Mammary microvascular endothelial cell (primary cell): ENCODE measurements around the gene RBM39. TPM values are rescaled to one million over a fixed set of nuclear protein-coding genes. Genes with fewer than 3 reads are reported as not detected.

Experiments used
- total RNA-seq: library from RNA; depleted of rRNA; stranded (reverse); fragments of >200 nt; gene quantifications from 2 replicates; pipeline ENCODE4 v1.2.3, GENCODE V29; 2015

The RBM39 gene
- total RNA-seq = 126 and 135 TPM in 2 replicates

DNA sequence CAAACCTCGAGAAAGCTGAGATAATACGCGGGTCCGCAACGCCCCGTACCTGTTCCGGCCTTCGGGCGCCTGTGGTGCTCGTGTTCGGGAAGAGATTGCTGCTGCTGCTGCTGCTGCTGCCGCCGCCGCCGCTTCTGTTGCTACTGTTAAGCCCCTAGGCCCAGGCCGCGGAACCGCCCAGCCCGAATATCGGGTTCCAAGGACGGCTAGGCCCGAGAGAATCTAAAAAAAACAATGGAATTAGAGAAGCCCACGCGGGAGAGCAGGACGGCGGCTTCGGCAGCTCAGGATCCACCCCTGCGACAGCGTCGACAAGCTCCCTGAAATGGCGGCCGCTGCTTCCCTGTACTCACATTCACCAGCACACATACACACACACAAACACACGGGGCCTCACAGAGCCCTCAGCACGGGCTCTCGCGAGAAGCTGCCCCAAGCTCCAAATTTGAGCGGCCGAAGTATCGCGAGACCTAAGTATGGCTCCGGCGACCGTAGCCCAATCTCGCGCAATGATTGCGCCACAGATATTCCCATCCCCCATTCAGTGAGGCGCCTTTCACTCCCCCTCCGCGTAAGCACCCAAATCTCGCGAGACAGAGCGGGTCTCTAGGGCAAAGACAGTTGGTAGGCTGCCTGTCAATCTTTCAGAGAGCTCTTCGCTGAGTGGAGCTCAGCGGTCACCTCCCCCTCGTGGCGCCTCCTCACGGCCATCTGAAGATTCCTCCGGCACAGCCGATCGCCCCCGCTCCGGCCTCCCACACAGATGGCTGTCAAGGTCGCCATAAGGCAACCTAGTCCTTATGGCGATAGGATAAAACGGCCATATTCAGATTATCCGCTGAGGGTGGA is at the start of gene RBM39:
RBM39 (minus strand) TSS at position 369 of the 849 bp plus-strand sequence. CDS start 1,386 bp downstream, outside the sequence.

DNA sequence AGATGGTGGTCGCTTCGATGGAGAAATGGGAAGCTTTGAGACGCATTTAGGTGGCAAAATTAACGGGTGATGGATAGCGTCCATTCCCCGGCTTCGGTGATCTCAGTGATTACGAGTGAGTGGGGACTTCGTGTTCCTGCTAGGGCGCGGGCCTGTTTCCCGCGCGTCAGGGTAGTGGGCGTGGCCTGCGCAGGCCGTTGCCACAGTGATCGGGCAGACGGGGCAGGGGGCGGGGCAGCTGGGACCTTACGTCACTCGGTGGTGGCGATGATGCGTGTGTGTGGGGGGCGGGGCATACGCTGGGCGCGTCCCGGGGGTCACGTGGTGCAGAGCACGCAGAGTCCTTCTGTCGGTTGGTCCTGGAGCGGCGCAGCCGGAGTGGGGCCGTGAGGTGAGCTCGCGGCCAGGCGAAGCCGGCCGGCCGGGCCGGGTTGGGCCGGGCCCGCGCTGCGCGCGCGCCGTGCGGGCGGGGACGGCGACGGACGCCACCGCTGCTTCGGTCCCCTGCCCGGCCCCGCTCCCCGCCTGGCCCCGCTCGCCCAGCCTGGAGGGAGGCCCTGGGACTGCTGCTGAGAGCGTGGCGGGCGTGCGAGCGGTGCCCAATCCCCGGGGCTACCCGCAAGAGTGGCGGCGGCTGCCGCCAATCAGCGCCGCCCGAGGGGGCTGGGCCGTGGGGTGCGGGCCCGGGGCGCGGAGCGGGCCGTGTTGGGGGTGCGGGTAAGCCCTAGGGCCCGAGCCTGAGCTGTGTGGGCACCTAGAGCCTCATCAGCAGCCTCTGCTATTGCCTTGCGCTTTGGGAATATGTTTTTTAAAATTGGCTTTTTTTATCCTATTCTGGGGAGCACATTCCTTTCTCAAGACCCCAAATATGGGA is 29.9 kb upstream of the RBM39 start, which contains the start of gene PHF20:
PHF20 (plus strand) TSS at position 327 of the 874 bp plus-strand sequence. CDS start 29,508 bp downstream, outside the sequence.

DNA sequence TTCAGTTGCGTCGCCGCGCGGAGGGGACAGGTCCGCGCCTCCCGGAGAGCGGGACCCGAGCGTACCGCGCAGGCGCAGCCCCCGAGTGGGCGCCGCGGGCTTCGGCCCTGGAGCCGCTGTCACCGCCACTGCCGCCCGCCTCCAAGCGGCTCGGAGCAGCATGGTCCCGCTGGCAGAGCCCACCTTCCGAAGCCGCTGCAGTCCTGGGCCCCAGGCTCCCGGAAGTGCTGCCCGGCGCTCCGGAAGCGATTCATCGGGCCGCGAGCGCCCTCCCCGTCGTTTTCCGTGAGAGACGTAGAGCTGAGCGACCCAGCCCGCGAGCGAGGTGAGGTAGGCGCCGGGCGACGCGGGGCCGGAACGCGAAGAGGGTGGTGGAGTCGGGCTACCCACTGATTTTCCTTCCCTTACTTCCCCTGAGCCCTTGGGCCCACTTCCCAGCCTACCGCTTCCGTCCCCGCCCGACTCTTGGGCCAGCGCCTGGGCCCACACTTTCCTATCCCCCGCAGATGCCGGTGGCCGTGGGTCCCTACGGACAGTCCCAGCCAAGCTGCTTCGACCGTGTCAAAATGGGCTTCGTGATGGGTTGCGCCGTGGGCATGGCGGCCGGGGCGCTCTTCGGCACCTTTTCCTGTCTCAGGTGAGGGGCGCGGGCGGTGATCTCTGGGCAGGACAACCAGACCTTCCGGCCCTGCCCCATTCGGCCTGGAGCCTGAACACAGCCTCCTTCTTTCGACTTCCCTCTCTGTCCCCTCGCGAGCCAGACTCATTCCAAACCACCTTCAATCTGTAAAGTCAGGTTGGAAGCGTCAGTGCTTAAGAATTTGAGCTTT is 42.7 kb downstream of the RBM39 start, which contains the start of the genes NFS1 and ROMO1:
NFS1 (minus strand) TSS at position 226 of the 830 bp plus-strand sequence; CDS start at position 162, 64 bp downstream.
ROMO1 (plus strand) TSS at position 279 of the 830 bp plus-strand sequence; CDS start at position 507, 228 bp downstream.

DNA sequence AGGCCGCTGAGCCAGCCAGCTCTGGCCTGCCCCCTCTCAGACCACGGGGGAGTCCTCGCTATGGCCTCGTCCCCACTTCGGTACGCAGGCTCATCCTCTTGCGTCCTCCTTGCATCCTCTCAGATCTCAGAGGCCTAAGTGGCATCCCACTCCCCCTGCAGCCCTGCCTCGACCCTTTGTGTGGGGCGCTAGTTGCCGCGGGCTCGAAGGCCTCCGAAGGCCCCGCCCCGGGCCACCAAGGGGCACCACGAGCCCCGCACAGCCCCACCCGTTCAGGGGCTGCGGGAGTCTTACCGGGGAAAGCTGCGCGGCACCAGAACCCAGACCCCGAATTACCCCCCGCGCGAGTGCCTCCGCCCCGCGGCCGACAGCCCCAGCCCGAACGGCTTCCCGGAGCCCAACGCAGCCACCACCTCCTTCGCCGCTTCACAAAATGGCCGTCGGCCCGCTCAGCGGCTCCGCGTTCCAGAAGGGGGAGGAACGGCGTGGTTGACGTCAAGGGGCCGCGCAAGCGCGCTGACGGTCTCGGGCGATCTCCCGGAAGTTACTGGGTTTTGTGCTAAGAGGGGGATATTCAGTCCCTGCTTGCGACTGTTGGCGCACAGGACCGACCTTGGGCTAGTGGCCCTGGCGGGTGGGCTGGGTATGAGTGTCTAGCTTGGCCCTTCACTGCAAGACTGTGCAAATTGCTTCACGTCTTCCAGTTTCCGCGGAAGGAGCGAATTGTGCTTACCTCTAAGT is 77.4 kb downstream of the RBM39 start, which contains the start of the genes CPNE1 and RBM12:
CPNE1 (minus strand) TSS at position 435 of the 741 bp plus-strand sequence. CDS start 31,977 bp downstream, outside the sequence.
RBM12 (minus strand) TSS at position 435 of the 741 bp plus-strand sequence. CDS start 9,578 bp downstream, outside the sequence.

Other genes starting within 250 kb of the RBM39 start
- gene C20orf173, start 212.6 kb downstream of the RBM39 start, total RNA-seq = not detected in 2 replicates
- gene ERGIC3, start 200.2 kb downstream of the RBM39 start, total RNA-seq = 195 and 198 TPM in 2 replicates
- gene SPAG4, start 126.4 kb downstream of the RBM39 start, total RNA-seq = 3.2 and 5.1 TPM in 2 replicates
- 121 and 125 TPM in 2 replicates for gene CPNE1, start 77.4 kb downstream of the RBM39 start, total RNA-seq
- gene RBM12, start 77.4 kb downstream of the RBM39 start, total RNA-seq = 37.3 and 46.0 TPM in 2 replicates
- gene NFS1, start 42.9 kb downstream of the RBM39 start, total RNA-seq = 18.3 and 22.7 TPM in 2 replicates
- gene ROMO1, start 42.9 kb downstream of the RBM39 start, total RNA-seq = 781 and 818 TPM in 2 replicates
- 33.4 and 49.6 TPM in 2 replicates for gene PHF20, start 29.8 kb upstream of the RBM39 start, total RNA-seq
- 119 and 138 TPM in 2 replicates for gene SCAND1, start 212.2 kb upstream of the RBM39 start, total RNA-seq
- 4.0 and 5.1 TPM in 2 replicates for gene CNBD2, start 226.3 kb upstream of the RBM39 start, total RNA-seq